ENCODE results near the gene FUT2.
"Not testable (repeated sequence)": the region's sequence is repeated elsewhere in the genome, so short reads cannot be mapped to it uniquely, and the experiment has no call there.

- TF ChIP-seq CTCF (IDR thresholded peaks at IDR 0.05); EZH2 (IDR thresholded peaks at IDR 0.05; ENCODE audit: borderline replicate concordance, insufficient read depth, low read depth, low read length, poor library complexity, severe bottlenecking): not testable (repeated sequence)
Measured at GRCh38 chr19:48693629-48694028, 2.1 kb upstream of the FUT2 start.
